A172 (cell line): ENCODE data around the gene PRKCA. TPM values are rescaled to one million over a fixed set of nuclear protein-coding genes. Genes with fewer than 3 reads are reported as not detected.

Experiments used
- DNase-seq: peaks from one replicate; pipeline ENCODE4 v3.0.0-alpha.2; 2015; ENCODE audit warnings: low spot score
- total RNA-seq: library from RNA; depleted of rRNA; stranded (reverse); fragments of >200 nt; shearing (Covaris generic); gene quantifications from 2 replicates; pipeline ENCODE4 v1.2.3, GENCODE V29; 2014

Gene PRKCA
- total RNA-seq, 1 experiment from 2014 or later, result 21.6 TPM

GRCh38 chr17:66542967-66543520 lies 240.6 kb downstream of the PRKCA start:
- DNase-seq, result peak; percentile 86

GRCh38 chr17:66543526-66543925 lies 241.1 kb downstream of the PRKCA start:
- no peak for DNase-seq

- DNase-seq, result no peak
Measured at GRCh38 chr17:66545918-66546317, 243.5 kb downstream of the PRKCA start.

- DNase-seq, result no peak
Measured at GRCh38 chr17:66547151-66547865, 244.9 kb downstream of the PRKCA start.

GRCh38 chr17:66548158-66548557 lies 245.7 kb downstream of the PRKCA start:
- DNase-seq, result peak; percentile 83

- DNase-seq, result peak; percentile 76
Measured at GRCh38 chr17:66548659-66549310, 246.4 kb downstream of the PRKCA start.

- peak; percentile 87 for DNase-seq
Measured at GRCh38 chr17:66549311-66549704, 246.9 kb downstream of the PRKCA start.

GRCh38 chr17:66549731-66550207 lies 247.4 kb downstream of the PRKCA start:
- peak; percentile 94 for DNase-seq

- no peak for DNase-seq
Measured at GRCh38 chr17:66551839-66552238, 249.4 kb downstream of the PRKCA start.

- DNase-seq, result no peak
Measured at GRCh38 chr17:66552371-66552770, 250.0 kb downstream of the PRKCA start.

- peak; percentile 47 for DNase-seq
Measured at GRCh38 chr17:66555605-66556004, 253.2 kb downstream of the PRKCA start.

GRCh38 chr17:66557200-66557599 lies 254.8 kb downstream of the PRKCA start:
- no peak for DNase-seq

- DNase-seq, result no peak
Measured at GRCh38 chr17:66557886-66558285, 255.5 kb downstream of the PRKCA start.

- DNase-seq, result no peak
Measured at GRCh38 chr17:66560691-66561090, 258.3 kb downstream of the PRKCA start.

- DNase-seq, result no peak
Measured at GRCh38 chr17:66562119-66562518, 259.7 kb downstream of the PRKCA start.

- peak; percentile 48 for DNase-seq
Measured at GRCh38 chr17:66564992-66565465, 262.6 kb downstream of the PRKCA start.

GRCh38 chr17:66567234-66568170 lies 265.1 kb downstream of the PRKCA start:
- peak; percentile 85 for DNase-seq

GRCh38 chr17:66569572-66569971 lies 267.2 kb downstream of the PRKCA start:
- no peak for DNase-seq

- DNase-seq, result no peak
Measured at GRCh38 chr17:66570447-66571195, 268.2 kb downstream of the PRKCA start.

- no peak for DNase-seq
Measured at GRCh38 chr17:66571745-66572144, 269.3 kb downstream of the PRKCA start.

- DNase-seq, result no peak
Measured at GRCh38 chr17:66573078-66573477, 270.7 kb downstream of the PRKCA start.
